HepG2 (cell line): ENCODE measurements around the gene TMEM131L.

Experiments used
- EZH2 ChIP-seq: conservative IDR thresholded peaks from 2 replicates; pipeline ENCODE4 v1.6.1; 2012; ENCODE audit warnings: mild to moderate bottlenecking, low read depth, low read length, moderate library complexity
- RFXANK ChIP-seq: IDR thresholded peaks from 2 replicates; pipeline ENCODE4 v1.6.1; 2016
- ZNF678 ChIP-seq: sonication (generic); formaldehyde crosslinking; IDR thresholded peaks from 2 replicates; pipeline ENCODE4 v1.4.0; 2020; ENCODE audit warnings: mild to moderate bottlenecking, missing genetic modification reagents

DNA sequence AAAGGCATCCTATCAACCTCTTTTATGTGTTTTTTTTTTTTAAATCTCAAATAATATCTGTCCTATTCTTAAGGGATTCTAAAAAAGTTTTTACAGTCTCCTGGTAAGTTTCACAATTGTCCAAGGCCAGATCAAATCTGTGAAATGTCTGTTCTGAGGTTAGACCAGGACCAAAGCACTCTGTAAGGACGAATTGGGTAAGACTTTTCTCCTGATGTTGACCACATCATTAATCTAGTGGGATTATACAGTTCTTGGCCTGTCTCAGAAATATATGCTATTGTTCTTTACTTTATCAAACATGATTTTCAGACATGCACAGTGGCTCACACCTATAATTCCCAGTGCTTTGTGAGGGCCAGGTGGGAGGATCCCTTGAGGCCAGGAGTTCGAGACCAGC lies 45.8 kb upstream of the TMEM131L start:
- TF ChIP-seq ZNF678 (no peak), RFXANK (CRISPR knock-in tag) (no peak), EZH2 (no peak)
